Astrocyte (in vitro differentiated cells and primary cell): Measurements from ENCODE around the gene PNPLA7. TPM values are rescaled to one million over a fixed set of nuclear protein-coding genes. Genes with fewer than 3 reads are reported as not detected.

Experiments
- DNase-seq: peaks from one replicate; pipeline ENCODE4 v3.0.0-alpha.2; 2010; ENCODE audit warnings: low read depth
- FAIRE-seq: peaks from 2 replicates; lab custom pipeline; 2011; peaks lifted over from hg19 to GRCh38; lab: Jason Lieb, UNC
- H2AFZ ChIP-seq: 2 replicates; pipeline ENCODE4 v1.6.0; 2012; ENCODE audit warnings: low read depth, low read length, inconsistent platforms
- H3K27ac ChIP-seq: 2 replicates; pipeline ENCODE4 v1.5.1; 2011; ENCODE audit warnings: low read depth, low read length, inconsistent platforms
- H3K27me3 ChIP-seq: 2 replicates; pipeline ENCODE4 v1.6.0; 2011; ENCODE audit warnings: low read length, inconsistent platforms; ENCODE audit not compliant: insufficient read depth
- H3K36me3 ChIP-seq: 2 replicates; pipeline ENCODE4 v1.5.1; 2011; ENCODE audit warnings: low read length, inconsistent platforms; ENCODE audit not compliant: insufficient read depth
- H3K4me1 ChIP-seq: 2 replicates; pipeline ENCODE4 v1.5.1; 2011; ENCODE audit warnings: low read length, inconsistent platforms; ENCODE audit not compliant: insufficient read depth
- H3K4me2 ChIP-seq: 2 replicates; pipeline ENCODE4 v1.6.0; 2012; ENCODE audit warnings: low read length, inconsistent platforms
- H3K4me3 ChIP-seq: 2 replicates; pipeline ENCODE4 v1.5.1; 2011; ENCODE audit warnings: low read depth, mild to moderate bottlenecking, low read length, inconsistent platforms; ENCODE audit not compliant: insufficient read depth
- H3K79me2 ChIP-seq: 2 replicates; pipeline ENCODE4 v1.6.0; 2012; ENCODE audit warnings: mild to moderate bottlenecking, low read length, inconsistent platforms; ENCODE audit not compliant: insufficient read depth
- H3K9ac ChIP-seq: 2 replicates; pipeline ENCODE4 v1.6.0; 2012; ENCODE audit warnings: mild to moderate bottlenecking, low read length, inconsistent platforms
- H3K9me3 ChIP-seq: 2 replicates; pipeline ENCODE4 v1.5.1; 2012; ENCODE audit warnings: low read depth, mild to moderate bottlenecking, low read length, inconsistent platforms; ENCODE audit not compliant: insufficient read depth
- H4K20me1 ChIP-seq: 2 replicates; pipeline ENCODE4 v1.6.0; 2012; ENCODE audit warnings: low read length, inconsistent platforms; ENCODE audit not compliant: insufficient read depth
- H3K27ac Mint-ChIP-seq: one replicate; pipeline ENCODE4 v1.8.0; 2021; ENCODE audit warnings: mild to moderate bottlenecking, mixed read lengths; ENCODE audit not compliant: unreplicated experiment
- H3K27me3 Mint-ChIP-seq: one replicate; pipeline ENCODE4 v1.8.0; 2021; ENCODE audit warnings: low read depth, mixed read lengths; ENCODE audit not compliant: unreplicated experiment
- H3K36me3 Mint-ChIP-seq: one replicate; pipeline ENCODE4 v1.8.0; 2021; ENCODE audit warnings: low read depth, mixed read lengths; ENCODE audit not compliant: unreplicated experiment
- H3K4me1 Mint-ChIP-seq: one replicate; pipeline ENCODE4 v1.8.0; 2021; ENCODE audit warnings: low read depth, mixed read lengths; ENCODE audit not compliant: unreplicated experiment
- H3K4me3 Mint-ChIP-seq: one replicate; pipeline ENCODE4 v1.8.0; 2021; ENCODE audit warnings: mild to moderate bottlenecking, moderate library complexity, mixed read lengths; ENCODE audit not compliant: unreplicated experiment
- H3K9me3 Mint-ChIP-seq: one replicate; pipeline ENCODE4 v1.8.0; 2021; ENCODE audit warnings: mild to moderate bottlenecking, mixed read lengths; ENCODE audit not compliant: unreplicated experiment
- CTCF ChIP-seq: IDR thresholded peaks from 2 replicates; pipeline ENCODE4 v1.5.1; 2011; ENCODE audit warnings: low read depth, mild to moderate bottlenecking, inconsistent platforms, low read length, moderate library complexity; ENCODE audit not compliant: insufficient read depth
- EZH2 ChIP-seq: IDR thresholded peaks from 2 replicates; pipeline ENCODE4 v1.6.1; 2012; ENCODE audit warnings: mild to moderate bottlenecking, low read length, inconsistent platforms; ENCODE audit not compliant: insufficient read depth
- total RNA-seq: library from RNA; stranded (reverse); gene quantifications from 2 replicates; pipeline ENCODE4 v1.2.1, GENCODE V29; 2021

Gene PNPLA7
- total RNA-seq, 1 donor from 2014 or later: 2.6 TPM

GRCh38 chr9:137477778-137478612 lies 72.2 kb downstream of the PNPLA7 start:
- Histone ChIP-seq H2AFZ (no peak overlapping the region), H3K4me1 (peaks cover 10% of the 10 kb centered on the region), H3K79me2 (no peaks in the 10 kb centered on the region), H3K36me3 (no peaks in the 10 kb centered on the region), H3K27ac (no peak overlapping the region), H4K20me1 (no peaks in the 10 kb centered on the region), H3K4me2 (no peak overlapping the region), H3K9me3 (peaks cover 7% of the 10 kb centered on the region), H3K9ac (no peak overlapping the region), H3K4me3 (no peak overlapping the region), H3K27me3 (no peaks in the 10 kb centered on the region)
- Mint-ChIP-seq H3K9me3 (peaks cover 13% of the 10 kb centered on the region), H3K36me3 (peaks cover 6% of the 10 kb centered on the region), H3K27ac (no peak overlapping the region), H3K4me3 (no peak overlapping the region), H3K27me3 (peaks cover 8% of the 10 kb centered on the region), H3K4me1 (peaks cover 7% of the 10 kb centered on the region)
- TF ChIP-seq CTCF (no peak), EZH2 (no peak)
- DNase-seq (no peak), FAIRE-seq (no peak)

GRCh38 chr9:137476856-137477255 lies 73.3 kb downstream of the PNPLA7 start:
- Mint-ChIP-seq H3K4me1 (peaks cover 2% of the 10 kb centered on the region), H3K27ac (no peak overlapping the region), H3K9me3 (peaks cover 13% of the 10 kb centered on the region), H3K36me3 (peaks cover 6% of the 10 kb centered on the region), H3K4me3 (no peak overlapping the region), H3K27me3 (peaks cover 9% of the 10 kb centered on the region)
- Histone ChIP-seq H2AFZ (no peak overlapping the region), H4K20me1 (no peaks in the 10 kb centered on the region), H3K4me3 (no peak overlapping the region), H3K36me3 (no peaks in the 10 kb centered on the region), H3K27me3 (no peaks in the 10 kb centered on the region), H3K9me3 (peaks cover 7% of the 10 kb centered on the region), H3K4me2 (no peak overlapping the region), H3K4me1 (no peaks in the 10 kb centered on the region), H3K79me2 (no peaks in the 10 kb centered on the region), H3K27ac (no peak overlapping the region), H3K9ac (no peak overlapping the region)
- DNase-seq (no peak), FAIRE-seq (no peak)
- no peak for TF ChIP-seq EZH2
- no peak for TF ChIP-seq CTCF

- no peak for FAIRE-seq
- H3K9me3 ChIP-seq: peaks cover 7% of the 10 kb centered on the region
Observed at GRCh38 chr9:137475666-137476065, 74.5 kb downstream of the PNPLA7 start.

More at GRCh38 chr9:137475666-137476065, 74.5 kb downstream of the PNPLA7 start:
- DNase-seq: no peak
- no peak overlapping the region for H3K4me3 ChIP-seq
- H3K4me1 Mint-ChIP-seq: no peaks in the 10 kb centered on the region
- no peaks in the 10 kb centered on the region for H3K79me2 ChIP-seq
- TF ChIP-seq EZH2: no peak
- TF ChIP-seq CTCF: no peak
- H4K20me1 ChIP-seq: no peaks in the 10 kb centered on the region
- H3K36me3 ChIP-seq: no peaks in the 10 kb centered on the region
- no peak overlapping the region for H3K27ac Mint-ChIP-seq
- H3K4me2 ChIP-seq: no peak overlapping the region
- H3K9me3 Mint-ChIP-seq: peaks cover 13% of the 10 kb centered on the region
- H3K4me3 Mint-ChIP-seq: no peak overlapping the region
- H2AFZ ChIP-seq: no peak overlapping the region
- no peaks in the 10 kb centered on the region for H3K27me3 ChIP-seq
- H3K27ac ChIP-seq: no peak overlapping the region
- peaks cover 6% of the 10 kb centered on the region for H3K36me3 Mint-ChIP-seq
- H3K9ac ChIP-seq: no peak overlapping the region
- peaks cover 11% of the 10 kb centered on the region for H3K27me3 Mint-ChIP-seq
- no peaks in the 10 kb centered on the region for H3K4me1 ChIP-seq
